ENCODE data around the gene PARP9. TPM values are rescaled to one million over a fixed set of nuclear protein-coding genes. Genes with fewer than 3 reads are reported as not detected.
"Not testable (repeated sequence)": the region's sequence is repeated elsewhere in the genome, so short reads cannot be mapped to it uniquely, and the experiment has no call there.

The PARP9 gene
- total and polyA plus RNA-seq, 2 of the 4 experiments (the other 2 are of a cell fraction) = 6.7 to 7.7 TPM

- H3K56ac ChIP-seq (ENCODE audit: extremely low read depth, insufficient read depth, low read length); H4K5ac ChIP-seq (ENCODE audit: low read depth, low read length); BruUV-seq (replicated peaks); H2AK5ac ChIP-seq (ENCODE audit: low read depth, low read length); H3K36me3 ChIP-seq (ENCODE audit: control insufficient read depth, insufficient read depth, low read length); H3K9me3 ChIP-seq (ENCODE audit: control insufficient read depth, insufficient read depth, low read length); H3K9ac ChIP-seq (ENCODE audit: low read depth, low read length); H3K14ac ChIP-seq (replicated peaks; ENCODE audit: low read depth, low read length); H2BK20ac ChIP-seq (ENCODE audit: low read depth, low read length); H3K27me3 ChIP-seq (ENCODE audit: control insufficient read depth, insufficient read depth, low read length); H2BK120ac ChIP-seq (ENCODE audit: low read depth, low read length); H3K18ac ChIP-seq (ENCODE audit: low read depth, low read length); H2BK15ac ChIP-seq (ENCODE audit: low read depth, low read length); CTCF ChIA-PET; in situ Hi-C loops (cut with MboI; ENCODE audit: low sequenced_read_pairs); intact Hi-C loops (cut with micrococcal nuclease); H3K23ac ChIP-seq (ENCODE audit: low read depth, low read length); H3K27ac ChIP-seq (ENCODE audit: insufficient read depth, low read length); H3K4me2 ChIP-seq (ENCODE audit: low read depth, low read length); H2AFZ ChIP-seq (replicated peaks; ENCODE audit: low read length, poor library complexity); DNase-seq; H4K91ac ChIP-seq (ENCODE audit: insufficient read depth, low read depth, low read length); H3K4me3 ChIP-seq (ENCODE audit: insufficient read depth, low read depth, low read length); POLR2A ChIA-PET (ENCODE audit: unreplicated experiment); ATAC-seq (ENCODE audit: low read depth); dilution Hi-C loops (cut with HindIII; ENCODE audit: low sequenced_read_pairs, unreplicated experiment); H3K4me1 ChIP-seq (ENCODE audit: control insufficient read depth, insufficient read depth, low read length); H2BK5ac ChIP-seq (ENCODE audit: low read depth, low read length, poor library complexity, severe bottlenecking); H3K4ac ChIP-seq (ENCODE audit: low read depth, low read length); H4K8ac ChIP-seq (ENCODE audit: low read depth in 2 of 2, low read length in 2 of 2); H2AK9ac ChIP-seq (replicated peaks; ENCODE audit: low read depth, low read length, poor library complexity): not testable (repeated sequence)
- H3K9me1 ChIP-seq (ENCODE audit: insufficient read depth, low read length) = peaks cover 13% of the 10 kb centered on the region; the same call in 1 of the 2 replicates
- no CpG with 5 or more reads among the region's 6 CpGs for WGBS, 2 experiments (ENCODE audit: extremely low coverage in 2 of 2, insufficient read length in 1 of 2)
- peaks cover 25 to 76% of the 10 kb centered on the region in 2 experiments for H3K79me1 ChIP-seq (ENCODE audit: low read depth in 1 of 2, low read length in 2 of 2)
- peaks cover 77% of the 10 kb centered on the region for H4K20me1 ChIP-seq (ENCODE audit: insufficient read depth, low read length)
These were observed 63.1 kb downstream of the PARP9 start for GRCh38 chr3:122500964-122501363.

All from IMR-90 (cell line).